Muscle of leg (tissue), 9 donors: Measurements from ENCODE around the gene TTPAL. TPM values are rescaled to one million over a fixed set of nuclear protein-coding genes. Genes with fewer than 3 reads are reported as not detected.

ENCODE experiments used
- polyA plus RNA-seq, 8 donors: library from polyadenylated mRNA; unstranded; fragments of 120-200 nt; gene quantifications; one replicate each; pipeline versions ENCODE4 v1.2.1 to v1.2.3, GENCODE V29; 2013; ENCODE audit warnings: inconsistent platforms in 1 of 8, low replicate concordance in 1 of 8; ENCODE audit not compliant: insufficient read length in 8 of 8, insufficient read depth in 1 of 8
- total RNA-seq: library from RNA; stranded (reverse); fragments of 120-200 nt; gene quantifications from one replicate; pipeline ENCODE4 v1.2.4, GENCODE V29; 2013

The TTPAL gene
- total and polyA plus RNA-seq, 9 donors: 3.3 to 7.5 (median 5.4) TPM

Other genes with a start within 250 kb of the TTPAL start
- 0.18 TPM for gene GDAP1L1, start 228.6 kb upstream of the TTPAL start, total RNA-seq
- gene GDAP1L1, start 228.6 kb upstream of the TTPAL start, polyA plus RNA-seq: under 1 TPM in 7 of 8 donors, not detected in 1; 0.06 to 0.89 (median 0.27) TPM
- gene FITM2, start 164.7 kb upstream of the TTPAL start, total RNA-seq: 6.8 TPM
- 1 to 10 TPM; 6.2 to 7.1 (median 6.7) TPM for gene FITM2, start 164.7 kb upstream of the TTPAL start, polyA plus RNA-seq
- gene R3HDML, start 138.8 kb upstream of the TTPAL start, total RNA-seq: not detected
- gene R3HDML, start 138.8 kb upstream of the TTPAL start, polyA plus RNA-seq: not detected
- gene HNF4A, start 120.2 kb upstream of the TTPAL start, total RNA-seq: under 0.01 TPM
- 10 to 100 TPM in 1 of 8 donors, 1 to 10 TPM in 1, under 1 TPM in 5, not detected in 1; 0.03 to 11.1 (median 0.11) TPM for gene HNF4A, start 120.2 kb upstream of the TTPAL start, polyA plus RNA-seq
- 27.5 TPM for gene SERINC3, start 46.2 kb downstream of the TTPAL start, total RNA-seq
- gene SERINC3, start 46.2 kb downstream of the TTPAL start, polyA plus RNA-seq: 10 to 100 TPM; 41.3 to 50.0 (median 44.8) TPM
- 48.2 TPM for gene PKIG, start 106.7 kb downstream of the TTPAL start, total RNA-seq
- 10 to 100 TPM; 40.5 to 53.3 (median 44.4) TPM for gene PKIG, start 106.7 kb downstream of the TTPAL start, polyA plus RNA-seq
- 4.0 TPM for gene ADA, start 175.8 kb downstream of the TTPAL start, total RNA-seq
- gene ADA, start 175.8 kb downstream of the TTPAL start, polyA plus RNA-seq: 1 to 10 TPM; 5.1 to 9.1 (median 6.7) TPM
- gene CCN5, start 239.5 kb downstream of the TTPAL start, total RNA-seq: 0.18 TPM
- under 1 TPM in 7 of 8 donors, not detected in 1; 0.07 to 0.32 (median 0.11) TPM for gene CCN5, start 239.5 kb downstream of the TTPAL start, polyA plus RNA-seq